Stomach (tissue), 9 donors: ENCODE results near the gene RPS25. TPM values are rescaled to one million over a fixed set of nuclear protein-coding genes. Genes with fewer than 3 reads are reported as not detected.
"Not testable (repeated sequence)": the region's sequence is repeated elsewhere in the genome, so short reads cannot be mapped to it uniquely, and the experiment has no call there.

Experiments
- DNase-seq, 2 donors: peaks; one replicate each; pipeline versions ENCODE4 v3.0.0 to v3.0.0-alpha.2; 2013 to 2019
- H3K27ac ChIP-seq, 5 donors: fragments of 200-600 bp in 4 of 5; sonication (generic) in 4 of 5; one replicate each; pipeline ENCODE4 v1.5.1; 2013 to 2019; ENCODE audit warnings: mild to moderate bottlenecking in 1 of 5, moderate library complexity in 1 of 5
- H3K27me3 ChIP-seq, 3 donors: fragments of 200-600 bp; sonication (generic); one replicate each; pipeline ENCODE4 v1.5.1; 2017 to 2019; ENCODE audit warnings: mixed run types in 1 of 3
- H3K36me3 ChIP-seq, 4 donors: fragments of 200-600 bp; sonication (generic); 1 replicate in 3 of 4; 2 replicates in 1 of 4; pipeline ENCODE4 v1.5.1; 2016 to 2019
- H3K4me1 ChIP-seq, 4 donors: fragments of 200-600 bp; sonication (generic); one replicate each; pipeline ENCODE4 v1.5.1; 2016 to 2019
- H3K4me3 ChIP-seq, 4 donors: fragments of 200-600 bp; sonication (generic) in 3 of 4; one replicate each; pipeline ENCODE4 v1.5.1; 2016 to 2019; ENCODE audit warnings: mild to moderate bottlenecking in 1 of 4
- H3K9me3 ChIP-seq, 4 donors: fragments of 200-600 bp; sonication (generic); one replicate each; pipeline ENCODE4 v1.5.1; 2016 to 2019
- EP300 ChIP-seq: sonication (generic); formaldehyde crosslinking; IDR thresholded peaks from one replicate; pipeline ENCODE4 v1.6.1; 2017; ENCODE audit warnings: antibody characterized with exemption
- POLR2A ChIP-seq, 4 donors: fragments of 450-650 bp; IDR thresholded peaks; one replicate each; pipeline ENCODE4 v1.6.1; 2016; ENCODE audit warnings: antibody characterized with exemption in 4 of 4, control low read depth in 2 of 4, mild to moderate bottlenecking in 1 of 4, moderate library complexity in 1 of 4
- POLR2AphosphoS5 ChIP-seq, 3 donors: sonication (generic); formaldehyde crosslinking; IDR thresholded peaks; one replicate each; pipeline ENCODE4 v1.6.1; 2016; ENCODE audit warnings: antibody characterized with exemption in 3 of 3
- WGBS, 5 donors: extraction: QIAGEN DNeasy Blood & Tissue Kit in 3 of 5; methylation state at CpG; one replicate each; pipeline versions ENCODE4 v1.1.5 to v1.1.7; 2013 to 2018; 5-methylcytosine and 5-hydroxymethylcytosine counted together
- intact Hi-C: fragments of 100-400 bp; cut with DNase I; formaldehyde crosslinking; loops from one replicate; pipeline ENCODE4 v1.15.1; 2023; ENCODE audit warnings: low total_unique reads
- polyA plus RNA-seq, 3 donors: library from polyadenylated mRNA; stranded (reverse); fragments of 200-250 nt; gene quantifications; one replicate each; pipeline ENCODE4 v1.2.3, GENCODE V29; 2013
- total RNA-seq, 5 donors: library from RNA; depleted of rRNA; stranded (reverse); fragments of >200 nt; gene quantifications; one replicate each; pipeline versions ENCODE4 v1.1.0 to v1.2.3, GENCODE V29; 2014 to 2016
- TF ChIP-seq, protein P1 (sequence below), 7 experiments: fragments of 450-650 bp in 4 of 7; fragments of 200-600 bp in 3 of 7; sonication (generic) in 3 of 7; IDR thresholded peaks; one replicate each; pipeline ENCODE4 v1.5.1; 2016 to 2019; ENCODE audit warnings: antibody characterized with exemption in 7 of 7, control low read depth in 2 of 7, mild to moderate bottlenecking in 1 of 7
- donor health status: healthy with polysubstance abuse.
- donor health status: Bipolar disorder and iron deficiency.
- donor health status: healthy.

RPS25 gene
- total and polyA plus RNA-seq, 8 donors, result 157 to 3,218 (median 2,172) TPM

GRCh38 chr11:119065369-119065768 is 47.2 kb upstream of the RPS25 start:
- DNase-seq, result peak in 1 of 2 donors; percentile 36
- 63 to 81% (median 75%) methylated on average over 4 of the region's 4 CpGs for WGBS, 5 donors
- peak overlapping the region in 1 of 5 donors; percentile 89 for H3K27ac ChIP-seq
- H3K36me3 ChIP-seq, result peaks cover 5 to 15% (median 8%) of the 10 kb centered on the region in 4 donors
- H3K4me1 ChIP-seq, result peaks cover 25 to 53% (median 41%) of the 10 kb centered on the region in 4 donors
- H3K27me3 ChIP-seq, result no peaks in the 10 kb centered on the region
- intact Hi-C loops, result no loop called here
- H3K9me3 ChIP-seq, result no peaks in the 10 kb centered on the region
- TF ChIP-seq POLR2AphosphoS5 (IDR thresholded peaks at IDR 0.05) (no peak), POLR2A (IDR thresholded peaks at IDR 0.05) (no peak), EP300 (no peak)
- TF ChIP-seq, protein P1, sequence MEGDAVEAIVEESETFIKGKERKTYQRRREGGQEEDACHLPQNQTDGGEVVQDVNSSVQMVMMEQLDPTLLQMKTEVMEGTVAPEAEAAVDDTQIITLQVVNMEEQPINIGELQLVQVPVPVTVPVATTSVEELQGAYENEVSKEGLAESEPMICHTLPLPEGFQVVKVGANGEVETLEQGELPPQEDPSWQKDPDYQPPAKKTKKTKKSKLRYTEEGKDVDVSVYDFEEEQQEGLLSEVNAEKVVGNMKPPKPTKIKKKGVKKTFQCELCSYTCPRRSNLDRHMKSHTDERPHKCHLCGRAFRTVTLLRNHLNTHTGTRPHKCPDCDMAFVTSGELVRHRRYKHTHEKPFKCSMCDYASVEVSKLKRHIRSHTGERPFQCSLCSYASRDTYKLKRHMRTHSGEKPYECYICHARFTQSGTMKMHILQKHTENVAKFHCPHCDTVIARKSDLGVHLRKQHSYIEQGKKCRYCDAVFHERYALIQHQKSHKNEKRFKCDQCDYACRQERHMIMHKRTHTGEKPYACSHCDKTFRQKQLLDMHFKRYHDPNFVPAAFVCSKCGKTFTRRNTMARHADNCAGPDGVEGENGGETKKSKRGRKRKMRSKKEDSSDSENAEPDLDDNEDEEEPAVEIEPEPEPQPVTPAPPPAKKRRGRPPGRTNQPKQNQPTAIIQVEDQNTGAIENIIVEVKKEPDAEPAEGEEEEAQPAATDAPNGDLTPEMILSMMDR (IDR thresholded peaks at IDR 0.05), result no peak
- no peak overlapping the region for H3K4me3 ChIP-seq

DNA sequence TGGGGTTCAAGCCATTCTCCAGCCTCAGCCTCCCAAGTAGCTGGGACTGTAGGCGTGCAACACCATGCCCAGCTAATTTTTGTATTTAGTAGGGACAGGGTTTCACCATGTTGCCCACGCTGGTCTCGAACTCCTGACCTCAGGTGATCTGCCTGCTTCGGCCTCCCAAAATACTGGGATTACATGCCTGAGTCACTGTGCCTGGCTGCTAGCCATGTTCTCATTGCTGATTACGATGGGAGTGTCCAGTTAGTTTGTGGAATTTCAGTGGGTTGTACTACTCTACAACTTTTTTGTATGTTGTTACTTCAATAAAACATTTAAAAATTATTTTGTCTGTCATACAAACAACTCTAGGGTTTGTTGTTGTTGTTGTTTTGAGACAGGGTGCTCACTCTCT is 44.6 kb upstream of the RPS25 start:
- no peak overlapping the region for H3K27ac ChIP-seq
- H3K4me3 ChIP-seq, result no peak overlapping the region
- intact Hi-C loops, result no loop called here
- H3K36me3 ChIP-seq, result peaks cover 0 to 4% (median 0%) of the 10 kb centered on the region in 4 donors
- WGBS, 5 donors, result 48 to 53% (median 52%) methylated on average over 5 of the region's 5 CpGs
- H3K4me1 ChIP-seq, result peaks cover 17 to 37% (median 29%) of the 10 kb centered on the region in 4 donors
- no peaks in the 10 kb centered on the region for H3K27me3 ChIP-seq
- TF ChIP-seq POLR2A (IDR thresholded peaks at IDR 0.05) (no peak), POLR2AphosphoS5 (IDR thresholded peaks at IDR 0.05) (no peak), EP300 (no peak)
- TF ChIP-seq, protein P1 (IDR thresholded peaks at IDR 0.05), result no peak
- peak in 1 of 2 donors; percentile 54 for DNase-seq
- no peaks in the 10 kb centered on the region for H3K9me3 ChIP-seq

- no peak for DNase-seq
- Histone ChIP-seq H3K36me3 (peaks cover 0 to 4% (median 0%) of the 10 kb centered on the region in 4 donors), H3K9me3 (no peaks in the 10 kb centered on the region), H3K27ac (no peak overlapping the region), H3K4me1 (peaks cover 12 to 37% (median 27%) of the 10 kb centered on the region in 4 donors), H3K27me3 (no peaks in the 10 kb centered on the region), H3K4me3 (no peak overlapping the region)
- intact Hi-C loops, result no loop called here
- WGBS, 5 donors, result 84 to 96% (median 90%) methylated on average over 3 of the region's 3 CpGs
- TF ChIP-seq EP300 (no peak), POLR2A (IDR thresholded peaks at IDR 0.05) (no peak), POLR2AphosphoS5 (IDR thresholded peaks at IDR 0.05) (no peak)
- TF ChIP-seq, protein P1 (IDR thresholded peaks at IDR 0.05), result no peak
Observed at GRCh38 chr11:119061256-119061655, 43.1 kb upstream of the RPS25 start.

- intact Hi-C loops, H3K9me3 ChIP-seq, H3K4me3 ChIP-seq, H3K27ac ChIP-seq, H3K27me3 ChIP-seq, DNase-seq: not testable (repeated sequence)
- H3K4me1 ChIP-seq, result peaks cover 20 to 48% (median 39%) of the 10 kb centered on the region in 4 donors
- H3K36me3 ChIP-seq, result peaks cover 10 to 15% (median 14%) of the 10 kb centered on the region in 4 donors
- 84 to 93% (median 88%) methylated on average over 12 to 29 of the region's 35 CpGs for WGBS, 5 donors
Observed at GRCh38 chr11:119059128-119059527, 41.0 kb upstream of the RPS25 start.

GRCh38 chr11:119057000-119057769 is 39.0 kb upstream of the RPS25 start, which contains the start of gene HYOU1:
Gene HYOU1, minus strand, starts transcription at chr11:119057205. Its CDS starts 1,045 bp downstream, at chr11:119056160.
- TF ChIP-seq POLR2A (IDR thresholded peaks at IDR 0.05), result peak in 1 of 4 donors; percentile 33
- TF ChIP-seq, protein P1 (IDR thresholded peaks at IDR 0.05), result peak in 2 of 7 experiments; percentile 11 to 22
- TF ChIP-seq EP300, result no peak
- peak; percentile 59 to 75 (median 70) for TF ChIP-seq POLR2AphosphoS5 (IDR thresholded peaks at IDR 0.05)
- Histone ChIP-seq H3K4me3 (peak within 1 kb of the TSS; percentile 94 to 98 (median 96)), H3K9me3 (no peaks in the 10 kb centered on the region), H3K4me1 (peaks cover 20 to 39% (median 32%) of the 10 kb centered on the region in 4 donors), H3K27me3 (no peaks in the 10 kb centered on the region), H3K36me3 (peaks cover 27 to 35% (median 34%) of the 10 kb centered on the region in 4 donors), H3K27ac (peak within 1 kb of the TSS; percentile 91 to 95 (median 93))
- 1% methylated on average over 42 to 79 of the region's 79 CpGs for WGBS, 5 donors
- DNase-seq, result peak; percentile 99
- intact Hi-C loops, result no loop called here
